Activated T-cell treated with anti-CD3 and anti-CD28 coated beads for 48 hours (primary cell): ENCODE measurements around the gene AP2B1.
"Not testable (repeated sequence)": the region's sequence is repeated elsewhere in the genome, so short reads cannot be mapped to it uniquely, and the experiment has no call there.

ENCODE experiments used
- DNase-seq: peaks from one replicate; pipeline ENCODE4 v3.0.0-alpha.2; 2020; ENCODE audit warnings: low read depth

AP2B1 gene

DNA sequence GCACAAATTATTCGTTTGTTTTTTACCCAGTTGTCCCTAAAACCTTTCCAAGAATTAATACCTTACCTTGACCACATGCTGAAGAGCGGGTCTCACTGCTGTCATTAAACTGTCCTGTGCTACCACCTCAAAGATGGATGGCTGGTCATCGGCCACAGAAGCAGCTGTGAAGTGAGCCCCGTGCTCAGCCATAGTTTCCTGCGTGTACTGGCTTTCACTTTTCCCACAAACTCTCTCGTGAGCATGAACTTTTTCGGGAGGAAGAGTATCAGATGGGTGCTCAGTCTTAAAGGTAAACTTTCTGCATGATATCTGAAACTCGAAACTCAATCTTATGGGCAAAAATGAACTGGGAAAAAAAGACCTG lies 9.3 kb upstream of the AP2B1 start:
- no peak for DNase-seq

DNA sequence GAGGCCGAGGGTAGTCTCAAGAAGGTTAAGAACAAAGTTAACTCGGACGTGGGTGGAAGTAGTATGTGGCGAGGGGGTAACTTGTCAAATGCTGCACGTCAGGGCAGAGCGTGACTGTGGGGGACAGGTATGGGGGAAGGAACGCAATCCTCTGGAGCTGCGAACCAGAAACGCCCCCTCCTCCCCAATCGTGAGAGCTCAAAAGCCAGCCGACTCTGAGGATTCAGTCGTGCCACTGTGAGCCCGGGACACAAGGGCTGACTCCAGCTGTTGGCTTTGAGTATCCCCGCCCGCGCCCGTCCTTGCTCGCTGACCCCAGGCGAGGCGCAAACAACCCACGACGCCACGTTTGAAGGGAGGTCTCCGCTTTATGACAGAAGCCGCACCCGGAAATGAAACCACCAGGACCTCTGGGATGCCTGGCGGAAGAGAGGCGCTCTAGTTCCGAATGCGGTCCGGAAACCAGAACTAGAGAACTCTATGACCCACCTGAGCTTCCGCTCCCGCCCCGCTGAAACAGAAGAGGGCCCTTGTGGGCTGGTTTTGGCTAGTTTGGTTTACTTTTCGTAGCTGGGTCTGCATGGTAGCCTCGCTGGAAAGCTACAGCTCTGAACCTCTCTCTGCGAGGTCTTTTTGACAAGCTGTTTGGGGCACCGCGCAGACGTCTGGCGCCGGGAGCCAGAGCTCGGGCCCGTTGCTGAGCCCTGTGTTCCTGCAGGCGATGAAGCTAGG lies 8.8 kb upstream of the AP2B1 start, which contains the start of gene PEX12:
Gene PEX12, minus strand, starts transcription at position 375 of the 732 bp plus-strand sequence. CDS start 550 bp downstream, outside the sequence.
- DNase-seq: peak; percentile 78

DNA sequence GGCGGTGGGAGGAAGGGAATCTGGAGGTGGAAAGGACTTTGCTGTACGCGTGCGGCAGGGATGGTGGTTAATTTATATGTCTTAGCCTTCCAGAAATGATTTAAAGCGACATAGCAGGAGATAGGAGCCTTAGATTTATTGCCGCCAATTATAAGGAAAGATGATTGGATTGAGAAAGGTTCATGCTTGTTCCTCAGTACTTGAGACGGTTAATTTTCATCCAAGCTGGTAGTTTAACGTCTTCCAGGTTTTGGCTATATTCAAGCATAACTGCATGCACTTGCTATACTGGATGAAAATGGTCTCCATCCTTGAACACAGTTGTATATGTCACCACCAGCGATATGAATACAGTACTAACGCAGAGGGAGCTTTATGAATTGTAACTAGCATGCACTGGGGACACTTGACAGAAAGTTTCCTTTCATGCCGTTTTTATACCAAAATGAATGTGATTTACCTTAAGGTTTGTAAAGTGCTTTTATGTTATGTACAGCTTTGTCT lies 8.1 kb upstream of the AP2B1 start:
- no peak for DNase-seq

DNA sequence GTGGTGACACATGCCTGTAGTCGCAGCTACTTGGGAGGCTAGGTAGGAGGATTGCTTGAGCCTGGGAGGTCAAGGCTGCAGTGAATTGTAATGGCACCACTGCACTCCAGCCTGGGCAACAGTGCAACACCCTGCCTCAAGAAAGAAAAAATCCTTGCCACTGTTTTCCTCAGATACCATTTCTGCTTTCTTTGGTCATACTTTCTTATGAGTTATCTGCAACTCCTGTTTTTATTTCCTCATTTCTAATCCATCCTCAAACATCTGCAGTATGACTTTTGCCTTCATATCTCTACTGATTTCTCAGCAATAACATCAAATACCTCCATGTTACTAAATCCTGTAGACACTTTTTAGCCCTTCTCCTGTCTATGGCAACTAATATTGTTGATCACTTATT lies 3.1 kb upstream of the AP2B1 start:
- DNase-seq: no peak

DNA sequence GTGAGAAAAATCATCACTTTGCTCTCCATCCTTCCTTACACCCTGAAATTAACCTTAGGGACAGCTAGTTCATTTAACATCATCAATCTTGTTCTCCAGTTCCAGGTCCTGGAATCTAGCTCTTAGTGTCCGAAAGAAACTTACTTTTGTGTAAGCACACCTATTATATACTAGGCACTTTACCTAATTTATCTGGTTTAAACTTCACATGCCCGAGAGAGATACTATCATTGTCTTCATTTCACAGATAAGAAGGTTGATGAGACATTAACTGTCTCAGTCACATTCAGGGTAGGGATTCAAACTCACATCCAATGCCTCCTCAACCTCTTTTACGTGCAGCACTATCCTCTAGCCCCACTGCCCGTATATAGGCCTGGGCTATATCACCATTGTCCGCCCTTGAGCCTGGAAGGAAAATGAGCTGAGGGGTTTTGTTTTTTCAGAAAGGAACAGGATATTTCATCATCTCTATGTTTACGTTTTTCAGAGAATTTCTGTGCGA lies 501 bp upstream of the AP2B1 start:
- no peak for DNase-seq

DNA sequence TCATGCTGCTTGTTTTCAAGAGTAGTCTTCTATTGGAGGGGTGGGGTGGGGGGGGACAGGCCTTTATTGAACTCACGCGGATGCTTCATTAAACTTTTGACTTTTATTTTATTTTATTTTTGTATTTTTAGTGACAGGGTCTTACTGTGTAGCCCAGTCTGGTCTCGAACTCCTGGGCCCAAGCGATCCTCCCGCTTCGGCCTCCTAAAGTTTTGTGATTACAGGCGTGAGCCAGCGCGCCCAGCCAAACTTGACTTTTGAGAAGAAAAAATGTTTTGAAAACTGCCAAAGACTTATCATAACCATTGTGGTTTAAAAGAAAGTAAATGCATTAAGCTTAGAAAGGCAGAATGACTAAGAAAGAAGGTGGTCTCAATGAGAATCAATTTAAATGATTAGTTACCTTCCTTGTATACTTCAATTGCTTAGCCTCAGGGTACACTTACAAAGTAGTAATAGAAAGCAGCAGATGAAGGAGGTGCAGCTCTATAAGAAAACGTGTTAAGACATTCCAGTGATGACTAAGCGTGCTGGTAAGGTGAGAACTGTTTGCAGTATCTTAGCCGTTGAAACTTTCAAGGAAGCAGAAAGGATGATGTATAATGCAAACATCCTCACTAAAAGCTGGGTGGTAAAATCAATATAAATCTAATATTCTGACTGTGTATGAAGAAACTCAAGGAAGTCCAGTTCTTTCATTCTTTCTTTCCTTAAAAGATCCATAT lies 1.2 kb downstream of the AP2B1 start:
- DNase-seq: no peak

DNA sequence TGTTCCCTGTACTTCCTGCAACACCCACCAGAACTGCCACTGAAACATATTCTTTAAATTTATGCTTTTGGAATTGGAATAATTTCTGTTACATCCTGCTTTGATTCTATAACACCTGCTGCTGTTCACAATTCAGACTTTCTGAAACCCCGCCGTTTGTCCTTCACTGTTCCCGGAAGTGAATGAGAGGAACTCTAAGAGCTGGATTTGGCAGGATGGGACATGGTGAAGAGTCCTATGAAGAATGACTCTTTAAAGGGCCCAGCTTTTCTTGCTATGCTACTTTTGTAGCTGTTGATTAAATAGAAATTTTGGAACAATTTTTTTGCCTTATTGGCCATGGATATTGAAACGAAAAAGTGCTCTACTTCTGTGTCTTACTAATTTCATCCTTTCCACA lies 8.9 kb downstream of the AP2B1 start:
- no peak for DNase-seq

DNA sequence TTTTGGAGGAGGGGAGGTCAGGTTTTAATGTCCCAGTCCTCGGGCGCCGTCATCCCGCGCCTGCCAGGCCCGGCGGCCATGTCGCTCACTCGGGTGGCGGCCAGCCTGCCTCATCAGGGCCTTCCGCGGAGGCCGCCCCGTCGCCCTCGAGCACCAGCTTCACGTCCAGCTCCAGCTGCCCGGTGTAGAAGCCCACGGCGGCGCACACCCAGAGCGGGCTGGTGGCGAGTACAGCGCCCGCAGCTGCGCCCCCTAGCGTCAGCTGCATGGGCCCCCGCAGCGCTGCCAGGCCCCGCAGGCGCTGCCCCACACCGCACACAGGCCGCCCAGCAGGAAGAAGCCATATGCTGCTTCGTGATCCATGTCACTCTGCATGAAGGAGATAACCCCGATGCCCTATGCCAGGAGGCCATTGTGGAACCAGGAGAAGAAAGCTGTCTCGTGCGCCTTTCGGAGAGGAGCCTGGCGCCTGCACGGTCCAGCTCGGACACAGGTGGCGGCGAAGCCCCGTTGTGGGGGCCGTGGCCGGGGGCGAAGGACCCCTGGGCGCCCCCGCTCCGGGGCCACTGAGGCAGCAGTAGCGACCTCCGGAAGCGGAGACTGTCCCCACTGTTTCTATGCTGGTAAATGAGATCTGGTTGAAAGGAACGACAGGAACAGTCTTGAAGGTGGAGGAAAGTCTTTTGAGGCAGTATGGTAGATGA lies 9.6 kb downstream of the AP2B1 start:
- DNase-seq: no peak

DNA sequence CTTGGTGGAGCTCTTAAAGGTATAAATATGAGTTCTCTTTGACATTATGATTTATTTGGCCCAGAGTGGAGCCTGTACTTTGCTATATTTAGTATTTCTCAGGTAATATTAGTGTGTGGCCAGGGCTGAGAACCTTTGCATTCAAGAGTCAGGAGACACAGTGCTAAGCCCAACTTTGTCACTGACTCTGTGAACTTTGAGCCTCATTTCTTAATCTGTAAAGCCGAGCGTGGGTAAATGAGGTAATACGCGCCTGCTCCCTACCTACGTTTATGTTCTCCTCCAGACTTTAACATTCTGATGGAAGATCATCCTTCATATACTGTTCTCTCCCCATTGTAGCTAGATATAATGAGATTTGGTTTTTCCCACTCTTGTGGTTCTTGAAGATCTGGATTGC lies 10.5 kb downstream of the AP2B1 start:
- no peak for DNase-seq

DNA sequence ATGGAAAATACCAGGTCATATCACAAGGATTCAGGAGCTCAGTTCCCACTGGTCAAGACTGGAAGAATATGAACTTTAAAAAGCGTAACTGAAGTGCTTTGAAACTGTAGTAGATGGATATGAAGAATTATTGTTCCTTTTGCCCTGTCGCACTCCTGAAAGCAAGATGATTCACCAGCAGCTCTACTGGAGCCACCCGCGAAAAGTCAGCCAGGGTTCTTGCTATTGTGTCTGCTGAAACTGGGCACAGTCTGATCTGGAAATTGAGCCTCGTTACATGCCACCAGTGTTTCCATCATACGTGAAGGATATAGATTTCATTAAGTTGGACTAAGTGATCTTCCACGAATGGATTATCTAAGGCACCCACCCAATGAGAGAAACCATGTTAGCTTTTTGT lies 16.6 kb downstream of the AP2B1 start:
- DNase-seq: no peak

DNA sequence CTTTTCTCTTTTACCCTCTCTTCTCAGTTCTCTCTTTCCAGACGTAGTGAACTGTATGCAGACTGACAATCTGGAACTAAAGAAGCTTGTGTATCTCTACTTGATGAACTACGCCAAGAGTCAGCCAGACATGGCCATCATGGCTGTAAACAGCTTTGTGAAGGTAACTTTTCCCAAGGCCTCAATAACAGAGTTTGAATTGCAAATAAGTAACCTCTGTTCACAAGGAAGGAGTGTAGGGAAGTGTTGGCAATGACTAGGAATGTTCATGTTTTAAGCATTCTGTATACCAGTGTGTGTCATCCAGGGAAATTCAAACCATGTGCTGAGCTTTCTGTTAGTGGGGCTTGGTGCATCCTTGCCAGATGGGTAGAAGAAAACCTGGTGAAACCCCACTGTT lies 18.6 kb downstream of the AP2B1 start:
- no peak for DNase-seq

DNA sequence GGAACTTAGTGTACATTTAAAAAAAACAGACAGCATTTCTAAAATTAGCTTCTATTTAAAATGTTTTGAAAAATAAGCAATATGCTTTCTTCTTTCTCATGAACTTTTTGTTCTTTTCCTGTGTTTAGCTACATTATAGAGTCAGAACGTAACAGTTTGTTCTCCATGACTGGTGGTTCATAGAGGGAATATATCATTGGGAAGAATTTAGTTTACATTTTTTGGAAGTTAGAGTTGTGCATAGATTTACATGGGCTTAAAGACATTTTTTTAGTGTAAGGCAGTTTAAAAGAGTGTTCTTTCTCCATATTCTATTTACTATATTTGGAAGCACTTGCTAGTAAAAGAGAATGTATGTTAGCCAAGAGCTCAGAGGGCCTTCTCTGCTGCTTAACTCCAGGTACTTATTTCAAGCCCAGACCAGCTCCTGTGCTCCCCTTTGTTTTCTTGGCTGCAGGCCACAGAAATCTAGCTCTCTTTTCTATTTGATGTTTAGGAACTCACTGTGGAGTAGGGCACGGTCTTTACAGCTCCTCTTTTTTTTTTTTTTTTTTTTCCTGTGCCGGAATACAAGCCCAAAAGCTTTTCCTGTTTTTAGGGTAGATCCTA lies 20.2 kb downstream of the AP2B1 start:
- no peak for DNase-seq

DNA sequence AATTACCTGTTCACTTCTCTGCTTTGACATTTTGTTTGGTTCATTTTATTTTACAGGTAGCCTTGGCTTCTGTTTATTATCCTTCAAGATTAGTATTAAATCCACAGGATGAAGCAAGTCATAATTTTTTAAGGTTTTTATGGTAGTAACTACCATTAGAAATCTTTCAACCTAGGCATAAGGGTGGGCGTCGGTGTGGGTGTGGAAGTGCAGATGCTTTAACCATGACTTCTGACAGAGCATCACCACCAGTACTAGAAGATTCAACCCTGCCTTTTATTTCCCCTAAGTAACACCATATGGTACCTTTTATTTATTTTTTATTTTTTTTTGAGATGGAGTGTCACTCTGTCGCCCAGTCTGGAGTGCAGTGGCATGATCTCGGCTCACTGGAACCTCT lies 22.7 kb downstream of the AP2B1 start:
- no peak for DNase-seq

DNA sequence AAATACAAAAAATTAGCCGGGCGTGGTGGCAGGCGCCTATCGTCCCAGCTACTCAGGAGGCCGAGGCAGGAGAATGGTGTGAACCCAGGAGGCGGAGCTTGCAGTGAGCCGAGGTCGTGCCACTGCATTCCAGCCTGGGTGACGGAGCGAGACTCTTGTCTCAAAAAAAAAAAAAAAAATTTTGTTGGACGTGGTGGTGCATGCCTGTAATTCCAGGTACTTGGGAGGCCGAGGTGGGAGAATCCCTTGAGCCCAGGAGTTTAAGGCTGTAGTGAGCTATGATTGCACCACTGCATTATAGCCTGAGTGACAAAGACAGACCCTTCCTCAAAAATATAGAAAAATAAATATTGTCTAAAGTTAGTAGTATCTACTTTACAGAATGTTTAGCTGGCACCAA lies 23.6 kb downstream of the AP2B1 start:
- not testable (repeated sequence) for DNase-seq

DNA sequence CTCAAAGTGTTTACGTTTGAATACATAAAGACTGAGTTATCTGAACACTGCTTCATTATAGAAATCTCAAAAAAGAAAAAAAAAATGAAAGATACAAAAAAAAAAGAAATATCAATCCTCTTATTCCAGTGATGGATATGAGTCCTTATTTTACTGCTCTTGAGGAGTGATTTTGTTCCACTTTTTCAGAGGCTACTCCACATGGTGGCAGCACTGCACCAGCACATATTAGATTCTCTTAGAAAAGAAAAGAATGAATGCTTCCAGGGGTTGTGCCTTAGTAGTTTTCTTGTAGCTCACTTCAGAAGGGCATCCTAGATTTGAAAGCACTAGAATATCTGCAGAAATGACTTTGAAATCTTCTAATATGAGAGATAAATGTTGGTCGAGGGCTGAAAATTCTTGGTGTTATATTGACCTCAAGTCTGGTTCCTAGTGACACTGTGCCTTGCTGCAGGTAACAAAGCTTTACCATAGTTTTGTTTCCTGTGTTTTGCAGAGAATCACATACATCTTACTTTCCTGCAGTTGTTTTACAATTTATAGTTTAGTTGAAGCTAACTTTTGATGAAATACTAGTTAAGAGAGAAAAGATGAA lies 25.9 kb downstream of the AP2B1 start:
- DNase-seq: peak; percentile 8

DNA sequence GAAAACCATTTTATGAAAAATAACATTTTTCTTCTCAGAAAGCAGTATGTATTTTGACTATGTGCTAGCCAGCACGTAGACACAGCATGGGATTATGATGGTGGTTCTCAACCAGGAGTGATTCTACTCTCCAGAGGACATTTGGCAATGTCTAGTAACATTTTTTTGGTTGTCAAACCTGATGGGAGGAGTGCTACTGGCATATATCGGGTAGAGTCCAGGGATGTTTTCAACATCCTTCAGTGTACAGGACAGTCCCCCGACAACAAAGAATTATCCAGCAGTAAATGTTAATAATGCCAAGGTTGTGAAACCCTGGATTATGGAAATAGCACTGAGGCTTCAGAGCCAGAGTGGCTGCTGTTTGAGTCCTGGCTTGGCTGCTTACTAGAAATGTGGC lies 27.7 kb downstream of the AP2B1 start:
- no peak for DNase-seq

DNA sequence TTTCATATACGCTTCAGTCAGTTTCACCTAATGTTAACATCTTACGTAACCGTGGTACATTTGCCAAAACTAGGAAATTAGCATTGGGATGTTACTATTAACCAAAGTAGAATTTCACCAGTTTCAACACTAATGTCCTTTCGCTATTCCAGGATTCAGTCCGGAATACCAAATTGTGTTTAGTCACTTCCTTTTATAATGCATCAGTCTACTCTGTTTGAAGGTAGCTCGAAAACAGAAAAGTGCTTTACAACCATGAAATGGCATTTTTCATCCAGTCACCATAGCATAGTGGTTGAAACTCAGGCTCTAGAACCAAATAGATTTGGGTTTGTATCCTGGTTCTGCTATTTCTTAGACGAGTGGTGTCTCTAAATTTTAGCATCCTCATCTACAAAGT lies 29.4 kb downstream of the AP2B1 start:
- DNase-seq: no peak

DNA sequence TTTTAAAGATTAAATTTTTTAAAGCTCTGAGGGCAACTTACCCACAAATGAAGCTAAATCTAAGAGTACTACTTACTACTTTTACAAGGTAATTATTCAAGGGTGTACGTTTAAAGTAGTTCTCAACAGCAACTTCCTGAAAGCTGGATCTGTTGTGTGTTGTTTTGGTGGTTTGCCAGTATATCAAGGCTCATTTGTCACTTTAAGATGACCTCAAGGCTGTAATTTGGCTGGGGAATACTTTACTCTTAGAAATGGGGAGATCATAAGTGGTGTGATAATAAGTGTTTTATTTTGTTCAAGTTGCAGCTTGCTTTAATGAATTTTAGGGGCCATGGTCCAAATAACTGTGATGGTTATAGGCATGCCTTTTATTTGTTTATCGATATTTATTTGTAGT lies 30.4 kb downstream of the AP2B1 start:
- no peak for DNase-seq

DNA sequence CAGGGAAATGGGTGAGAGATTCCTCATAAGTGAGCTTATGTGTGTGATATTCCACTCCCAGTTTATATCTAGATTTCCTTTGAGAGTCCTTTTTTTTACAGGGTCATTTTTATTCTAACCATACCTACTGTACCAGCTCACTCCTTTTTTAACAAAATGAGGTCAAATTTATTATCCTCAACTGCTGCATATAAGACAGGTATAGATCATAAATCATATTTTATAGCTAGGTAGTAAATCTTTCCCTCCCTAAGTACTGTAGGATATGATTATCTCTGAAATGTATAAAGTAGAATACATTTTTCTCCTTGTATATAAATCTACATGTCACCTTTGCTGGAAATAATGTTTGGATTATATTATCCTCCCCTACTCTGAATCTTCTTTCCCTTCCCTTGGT lies 31.5 kb downstream of the AP2B1 start:
- DNase-seq: no peak

DNA sequence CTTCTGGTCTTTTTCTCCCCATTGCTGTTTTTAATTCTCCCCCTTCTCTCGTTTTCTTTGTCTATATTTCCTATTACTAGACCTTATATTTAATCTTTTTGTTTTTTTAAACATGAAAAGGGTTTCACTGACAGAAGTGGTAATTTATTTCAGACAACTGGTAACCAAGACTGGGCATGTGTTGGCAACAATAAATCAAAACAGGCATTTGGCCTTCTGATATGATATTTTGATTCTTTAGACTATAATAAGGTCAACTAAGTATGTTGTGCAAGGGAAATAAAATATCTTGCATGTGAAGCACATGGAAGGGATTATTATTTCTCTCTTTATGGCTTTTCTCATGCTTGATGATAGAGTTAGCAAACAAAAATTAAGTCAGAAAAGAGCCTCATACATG lies 34.6 kb downstream of the AP2B1 start:
- no peak for DNase-seq

DNA sequence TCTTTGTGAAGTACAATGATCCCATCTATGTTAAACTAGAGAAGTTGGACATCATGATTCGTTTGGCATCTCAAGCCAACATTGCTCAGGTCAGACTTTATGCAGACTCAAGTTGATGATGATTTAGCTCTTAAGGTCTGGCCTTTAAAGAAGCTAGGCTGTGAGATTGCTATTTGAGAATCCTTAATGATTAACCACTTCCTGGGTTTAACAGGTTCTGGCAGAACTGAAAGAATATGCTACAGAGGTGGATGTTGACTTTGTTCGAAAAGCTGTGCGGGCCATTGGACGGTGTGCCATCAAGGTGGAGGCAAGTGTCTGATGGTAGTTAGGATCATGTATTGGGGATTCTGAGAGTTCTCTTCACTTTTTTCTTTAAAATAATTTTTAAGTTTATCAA lies 40.3 kb downstream of the AP2B1 start:
- DNase-seq: no peak
